Non-pigmented ciliary epithelial cell (primary cell): ENCODE data around the gene HOXB9.

Source experiments
- DNase-seq: peaks from one replicate; pipeline ENCODE4 v3.0.0-alpha.2; 2010; ENCODE audit warnings: low read depth

Gene HOXB9

GRCh38 chr17:48596000-48596734 lies 30.0 kb downstream of the HOXB9 start:
- DNase-seq = no peak

DNA sequence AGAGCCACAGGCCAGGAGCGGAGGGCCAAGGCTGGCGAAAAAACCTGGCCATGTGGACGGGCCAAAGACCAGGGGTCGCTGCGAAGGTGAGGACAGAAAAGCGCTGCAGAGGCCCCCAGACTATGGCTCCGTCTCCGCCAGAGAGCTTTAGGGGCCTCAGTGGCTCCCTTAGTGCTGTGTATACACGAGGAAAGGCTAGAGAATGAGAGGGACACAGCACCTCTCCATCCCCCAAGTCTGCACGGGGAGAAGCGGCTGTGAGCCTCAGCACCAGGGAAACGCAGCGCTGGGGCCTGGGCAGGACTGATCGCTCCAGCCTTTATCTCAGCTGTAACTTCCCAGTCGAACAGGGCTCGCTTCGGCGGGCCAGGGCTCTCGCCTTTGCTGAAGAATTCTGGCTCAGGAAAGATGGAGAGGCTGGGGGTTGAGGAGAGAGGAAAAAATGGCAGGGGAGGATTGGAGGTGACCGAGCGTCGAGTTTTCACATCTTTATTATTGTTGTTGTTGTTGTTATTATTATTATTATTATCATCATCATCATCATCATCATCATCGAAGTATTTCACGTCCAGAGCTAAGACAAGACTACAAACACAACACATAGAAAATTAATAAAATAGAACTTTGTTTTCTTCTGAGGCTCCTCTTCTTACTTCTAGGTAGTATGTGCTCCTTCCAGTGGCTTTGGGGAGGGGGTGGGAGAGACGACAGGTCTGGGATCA lies 30.7 kb downstream of the HOXB9 start:
- no peak for DNase-seq

DNA sequence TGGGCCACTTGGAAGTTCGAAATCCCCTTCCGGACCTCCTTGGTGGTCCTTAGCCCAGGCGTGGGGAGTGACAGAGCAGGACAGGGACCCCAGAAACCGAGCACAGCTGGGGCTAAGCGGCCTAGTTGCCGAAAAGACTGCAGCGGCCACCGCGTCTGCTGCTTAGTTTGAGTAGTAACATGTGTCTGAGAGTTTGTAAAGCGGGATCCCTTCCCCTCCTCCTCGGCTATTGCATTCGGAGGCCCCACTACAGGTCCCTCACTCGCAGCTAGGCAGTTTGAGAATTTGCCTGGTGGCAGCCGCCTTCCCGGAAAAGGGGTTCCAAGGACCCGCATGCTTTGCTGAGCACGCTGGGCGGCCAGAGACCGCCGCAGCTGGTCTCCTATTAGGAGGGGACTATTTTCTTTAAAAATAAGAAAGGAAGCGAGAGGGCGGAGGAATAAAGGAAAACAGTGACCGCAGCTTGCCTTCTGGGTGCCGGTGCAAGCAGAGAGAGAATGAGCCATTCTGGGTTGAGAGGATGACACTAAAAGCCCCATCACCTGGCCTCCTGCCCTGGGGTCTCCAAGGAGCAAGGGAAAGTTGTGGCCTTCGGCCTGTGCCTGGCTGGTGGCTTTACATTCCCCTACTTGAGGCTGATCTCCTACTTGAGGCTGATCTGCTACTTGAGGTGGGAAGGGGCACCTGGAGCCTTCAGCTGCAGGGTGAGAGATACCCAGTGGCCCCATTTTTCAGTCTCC lies 31.4 kb downstream of the HOXB9 start:
- no peak for DNase-seq

- DNase-seq = no peak
Observed at GRCh38 chr17:48593840-48594537, 32.2 kb downstream of the HOXB9 start.

- no peak for DNase-seq
Observed at GRCh38 chr17:48593126-48593829, 32.9 kb downstream of the HOXB9 start, which contains the start of gene HOXB5. HOXB5 (minus strand) TSS chr17:48593779; CDS start chr17:48593682, 97 bp downstream.

- no peak for DNase-seq
Observed at GRCh38 chr17:48592577-48592976, 33.6 kb downstream of the HOXB9 start.

DNA sequence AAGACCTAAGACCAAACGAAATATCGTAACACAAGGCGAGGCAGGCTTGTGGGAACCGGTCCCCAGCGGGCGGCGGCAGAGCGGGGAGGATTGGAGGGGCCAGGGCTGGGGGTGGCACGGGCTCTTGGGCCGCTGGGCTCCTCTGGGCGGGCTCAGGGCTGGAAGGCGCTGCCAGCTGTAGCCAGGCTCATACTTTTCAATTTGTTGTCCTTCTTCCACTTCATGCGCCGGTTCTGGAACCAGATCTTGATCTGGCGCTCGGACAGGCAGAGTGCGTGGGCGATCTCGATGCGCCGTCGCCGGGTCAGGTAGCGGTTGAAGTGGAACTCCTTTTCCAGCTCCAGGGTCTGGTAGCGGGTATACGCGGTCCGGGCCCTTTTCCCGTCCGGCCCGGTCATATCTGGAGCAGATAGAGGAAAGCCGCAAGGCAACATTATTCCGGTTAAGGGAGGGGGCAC lies 34.1 kb downstream of the HOXB9 start:
- DNase-seq = no peak

DNA sequence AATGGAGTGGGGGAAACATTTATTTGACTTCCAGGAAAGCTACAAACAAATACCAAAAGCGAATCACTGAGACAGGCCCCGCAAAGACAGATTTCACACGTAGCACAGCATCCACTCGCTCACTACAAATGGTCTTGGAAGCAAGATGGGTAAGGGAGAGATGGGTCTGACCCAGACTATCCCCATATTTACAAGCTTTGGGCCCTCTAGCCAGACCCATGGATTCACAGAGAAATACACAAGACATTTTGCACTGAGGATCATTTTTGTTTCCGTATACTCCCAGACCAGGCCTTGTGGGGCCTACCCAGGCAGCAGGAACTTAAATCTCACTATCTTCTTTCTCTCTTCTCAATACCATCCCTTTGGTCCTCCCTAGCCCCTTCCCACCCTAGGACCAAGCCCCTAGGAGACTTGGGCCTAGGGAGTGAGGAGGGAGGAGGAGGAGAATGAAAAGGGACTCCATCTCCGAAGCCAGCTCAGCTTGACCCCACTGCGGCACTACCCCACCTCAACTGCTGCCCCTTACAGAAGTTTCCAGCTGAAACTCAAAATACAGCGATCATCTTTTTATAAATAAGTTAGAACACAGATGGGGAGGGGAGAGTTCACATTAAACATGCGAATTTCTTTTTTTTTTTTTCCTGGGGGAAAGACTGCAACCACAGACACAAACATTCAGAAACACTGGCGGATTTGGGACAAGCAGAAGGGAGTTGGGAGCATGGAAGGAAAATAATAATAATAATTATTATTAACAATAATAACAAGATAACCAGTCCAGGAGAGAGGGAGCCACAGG lies 34.7 kb downstream of the HOXB9 start:
- no peak for DNase-seq

DNA sequence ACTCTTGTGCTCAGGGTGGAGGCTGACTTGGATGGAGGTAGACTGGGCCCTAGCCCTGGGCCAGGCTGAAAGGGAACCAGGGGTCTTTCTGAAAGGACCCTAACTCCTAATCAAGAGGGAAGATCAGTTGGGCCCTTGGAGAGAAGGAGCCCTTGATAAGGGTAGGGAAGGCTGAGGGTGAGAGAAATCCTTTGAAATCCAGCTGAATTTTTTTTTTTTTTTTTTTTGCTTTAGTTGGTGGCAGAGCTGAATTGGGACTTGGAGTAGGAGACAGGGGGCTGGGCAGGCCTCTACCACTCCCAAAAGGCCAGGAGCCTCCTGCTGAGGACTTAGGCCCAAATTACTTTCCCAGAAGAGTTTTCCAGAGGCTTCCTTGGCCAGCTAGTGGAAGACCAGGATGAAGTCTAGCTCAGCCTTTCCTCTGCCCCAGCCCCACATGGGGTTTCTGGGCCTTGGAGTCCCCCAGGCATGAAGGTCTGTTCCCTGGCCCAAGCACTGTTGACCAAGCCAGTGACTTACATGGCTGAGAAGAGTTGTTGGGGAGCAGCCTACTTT lies 35.5 kb downstream of the HOXB9 start:
- no peak for DNase-seq

GRCh38 chr17:48589831-48590606 lies 36.1 kb downstream of the HOXB9 start, which contains the start of gene HOXB3:
HOXB3 (minus strand) TSS chr17:48590241; CDS start chr17:48552474, 37,767 bp downstream.
- no peak for DNase-seq

- DNase-seq = no peak
Observed at GRCh38 chr17:48589060-48589830, 36.9 kb downstream of the HOXB9 start.

DNA sequence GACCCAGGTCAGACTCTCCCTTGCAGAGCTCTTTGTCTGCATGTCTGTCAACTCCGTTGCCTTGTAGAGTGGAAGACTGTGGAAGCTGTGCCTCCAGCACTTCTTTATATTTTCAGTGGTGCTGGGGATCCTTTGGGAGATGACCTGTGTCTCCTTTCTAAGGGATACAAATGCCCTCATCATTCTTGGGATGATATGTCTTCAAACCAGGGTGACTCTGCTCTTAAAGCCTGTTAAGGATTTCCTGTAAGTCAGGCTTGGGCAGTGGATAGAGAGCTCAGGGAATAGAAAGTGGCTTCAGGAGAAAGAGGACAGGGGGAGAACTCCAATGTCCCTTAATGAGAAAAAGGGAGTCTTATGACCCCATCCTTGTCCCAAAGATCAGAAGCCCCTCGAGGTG lies 37.6 kb downstream of the HOXB9 start:
- DNase-seq = no peak

- no peak for DNase-seq
Observed at GRCh38 chr17:48588074-48588415, 38.1 kb downstream of the HOXB9 start.

DNA sequence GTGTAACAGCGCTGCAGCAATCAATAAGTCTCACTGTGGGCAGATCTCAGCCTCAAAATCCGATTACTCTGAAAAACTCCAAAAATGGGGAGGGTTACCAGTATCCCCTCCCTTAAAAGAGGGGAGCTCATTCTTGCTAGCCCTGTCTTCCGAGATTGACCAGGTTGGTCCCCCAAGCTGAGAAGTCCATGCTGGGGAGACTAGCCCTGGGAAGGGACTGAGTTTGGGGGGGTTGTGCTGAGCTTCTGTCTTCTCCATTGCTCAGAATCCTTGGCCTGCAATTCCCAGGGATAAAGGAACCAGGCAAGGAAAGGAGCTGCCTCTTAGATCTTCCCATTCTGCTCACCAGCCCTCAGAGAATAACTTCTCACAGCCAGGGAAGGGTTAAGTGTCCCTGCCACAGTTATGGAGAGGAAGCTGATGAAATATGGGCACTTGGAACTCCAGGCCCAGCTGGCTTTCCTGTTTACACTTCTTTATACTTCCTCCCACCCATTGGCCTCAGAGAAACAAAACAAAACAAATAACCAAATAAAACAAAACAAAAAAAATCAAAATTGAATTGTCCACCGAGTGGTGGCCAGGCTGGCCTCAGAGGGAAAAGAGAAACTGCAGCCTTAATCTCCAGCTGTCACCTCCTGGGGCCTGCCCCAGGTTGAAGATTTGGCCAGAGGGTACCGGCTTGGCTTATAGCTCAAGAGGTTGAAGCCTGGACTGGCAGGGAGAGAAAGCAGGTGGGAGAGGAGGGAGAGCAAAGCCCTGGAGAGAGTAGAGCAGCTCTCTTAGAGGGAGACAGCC lies 38.7 kb downstream of the HOXB9 start:
- DNase-seq = no peak

GRCh38 chr17:48586355-48587258 lies 39.6 kb downstream of the HOXB9 start:
- no peak for DNase-seq

GRCh38 chr17:48584223-48584741 lies 41.9 kb downstream of the HOXB9 start:
- DNase-seq = no peak
